NOMO-1 treated with dmso at 0.1 percent for 144 hours (cell line): ENCODE data around the gene NEURL4.
"Not testable (repeated sequence)": the region's sequence is repeated elsewhere in the genome, so short reads cannot be mapped to it uniquely, and the experiment has no call there.

ENCODE experiments used
- DNase-seq: peaks from one replicate; lab custom pipeline; 2025; ENCODE audit not compliant: unreplicated experiment; lab: John Stamatoyannopoulos, UW

NEURL4 gene

DNA sequence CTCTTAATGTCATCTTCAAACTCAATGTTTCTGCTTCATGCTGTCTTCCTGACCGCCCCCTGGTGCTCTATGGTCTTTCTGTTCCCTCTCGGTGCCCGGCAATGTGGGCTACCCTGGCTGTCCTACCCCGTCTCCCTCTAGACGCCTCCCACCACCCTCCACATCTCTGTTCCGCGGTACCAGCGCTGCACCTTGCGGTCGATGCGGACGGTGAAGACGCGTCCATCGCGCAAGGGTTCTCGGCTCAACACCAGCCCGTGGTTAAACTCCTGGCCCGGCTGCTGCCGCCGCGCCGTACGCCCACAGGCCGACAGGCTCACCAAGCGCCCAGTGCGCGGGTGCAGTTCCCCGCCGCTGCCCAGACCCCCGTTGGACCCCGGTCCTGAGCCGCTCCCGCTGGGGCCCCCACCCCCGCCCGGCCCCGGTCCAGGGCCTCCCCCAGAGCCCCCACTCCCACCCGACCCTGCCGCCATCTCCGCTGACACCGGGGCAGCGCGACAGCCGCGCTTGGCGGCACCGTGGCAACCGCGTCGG lies at the start of gene NEURL4:
TSS of gene NEURL4 (minus strand) at position 496 of the 534 bp plus-strand sequence. CDS start at position 473, 23 bp downstream.
- DNase-seq, result no peak

DNA sequence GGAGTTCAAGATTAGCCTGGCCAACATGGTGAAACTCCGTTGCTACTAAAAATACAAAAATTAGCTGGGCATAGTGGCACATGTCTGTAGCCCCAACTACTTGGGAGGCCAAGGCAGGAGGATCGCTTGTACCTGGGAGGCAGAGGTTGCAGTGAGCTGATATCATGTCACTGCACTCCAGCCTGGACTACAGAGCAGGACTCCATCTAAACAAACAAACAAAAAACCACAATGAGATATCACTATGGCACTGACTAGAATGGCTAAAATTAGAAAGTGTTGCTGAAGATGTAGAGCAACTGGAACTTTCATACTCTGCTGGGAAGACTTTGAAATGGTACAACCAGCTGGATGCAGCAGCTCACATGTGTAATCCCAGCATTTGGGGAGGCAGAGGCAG lies 45.2 kb upstream of the NEURL4 start:
- no peak for DNase-seq

DNA sequence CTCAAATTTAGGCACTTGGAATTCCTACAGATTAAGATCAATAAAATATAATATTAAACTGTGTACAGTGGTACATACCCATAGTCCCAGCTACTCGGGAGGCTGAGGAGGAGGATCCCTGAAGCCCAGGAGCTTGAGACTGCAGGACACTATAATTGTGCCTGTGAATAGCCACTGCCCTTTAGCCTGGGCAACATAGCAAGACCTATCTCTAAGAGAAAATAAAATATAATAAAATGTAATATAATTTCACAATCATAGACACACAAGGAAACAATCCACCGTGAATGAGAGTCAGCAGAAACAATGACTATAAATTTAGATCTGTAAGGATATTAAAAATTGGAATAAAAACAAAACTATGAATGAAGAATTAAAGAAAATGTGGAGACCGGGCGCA lies 41.7 kb upstream of the NEURL4 start:
- DNase-seq, result no peak

DNA sequence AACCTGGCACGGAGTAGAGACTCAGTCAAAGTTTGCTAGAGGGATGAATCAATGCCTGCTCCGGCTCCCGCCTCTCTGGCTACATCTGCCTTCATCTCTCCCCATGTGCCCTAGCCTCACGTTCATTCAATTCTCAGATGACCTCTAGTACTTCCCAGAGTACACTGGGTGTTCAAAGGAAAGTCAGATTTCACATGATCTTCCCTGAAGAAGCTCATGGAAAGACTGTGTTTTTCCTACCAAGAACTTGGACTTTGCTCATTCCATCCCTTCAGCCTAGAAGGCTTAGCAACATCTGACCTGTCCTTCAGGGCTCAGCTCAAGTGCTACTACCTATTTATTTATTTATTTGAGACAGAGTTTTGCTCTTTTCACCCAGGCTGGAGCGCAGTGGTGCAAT lies 40.7 kb upstream of the NEURL4 start:
- DNase-seq, result no peak

DNA sequence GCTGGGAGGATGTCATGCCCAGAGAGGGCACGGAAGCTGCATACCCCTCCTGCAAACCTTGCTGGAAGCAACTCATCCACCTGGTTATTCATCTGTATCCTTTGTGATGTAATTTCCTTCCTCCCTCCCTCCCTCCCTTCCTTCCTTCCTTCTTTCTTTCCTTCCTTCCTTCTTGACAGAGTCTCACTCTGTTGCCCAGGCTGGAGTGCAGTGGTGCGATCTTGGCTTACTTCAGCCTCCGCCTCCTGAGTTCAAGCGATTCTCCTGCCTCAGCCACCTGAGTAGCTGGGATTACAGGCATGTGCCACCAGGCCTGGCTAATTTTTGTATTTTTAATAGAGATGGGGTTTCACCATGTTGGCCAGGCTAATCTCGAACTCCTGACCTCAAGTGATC lies 39.5 kb upstream of the NEURL4 start:
- not testable (repeated sequence) for DNase-seq

DNA sequence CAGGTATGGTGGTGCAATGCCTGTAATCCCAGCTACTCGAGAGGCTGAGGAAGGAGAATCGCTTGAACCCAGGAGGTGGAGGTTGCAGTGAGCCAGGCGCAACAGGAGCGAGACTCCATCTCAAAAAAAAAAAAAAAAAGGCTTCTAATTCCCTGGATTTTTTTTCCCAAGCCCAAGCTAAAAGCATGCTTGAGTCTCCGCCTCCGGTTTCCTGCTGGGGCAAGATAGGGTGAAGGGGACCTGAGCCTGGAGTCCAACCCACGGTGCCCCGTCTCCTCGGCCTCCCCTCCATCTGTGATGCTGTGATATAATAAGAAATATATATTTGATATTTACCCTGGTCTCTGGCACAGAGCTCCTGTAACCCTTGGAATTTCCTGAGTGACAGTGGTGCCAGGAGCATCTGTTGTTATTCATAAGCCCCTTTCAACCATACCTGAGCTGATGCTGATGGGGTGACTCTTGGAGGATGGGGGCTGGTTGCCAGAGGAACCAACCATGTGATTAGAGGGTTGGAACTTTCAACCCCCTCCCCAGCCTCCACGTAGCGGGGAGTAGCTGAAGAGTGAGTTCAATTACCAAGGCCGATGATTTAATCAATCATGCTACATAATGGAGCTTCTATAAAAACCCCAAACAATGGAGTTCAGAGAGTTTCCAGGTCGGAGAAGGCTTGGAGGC lies 38.9 kb upstream of the NEURL4 start:
- no peak for DNase-seq

DNA sequence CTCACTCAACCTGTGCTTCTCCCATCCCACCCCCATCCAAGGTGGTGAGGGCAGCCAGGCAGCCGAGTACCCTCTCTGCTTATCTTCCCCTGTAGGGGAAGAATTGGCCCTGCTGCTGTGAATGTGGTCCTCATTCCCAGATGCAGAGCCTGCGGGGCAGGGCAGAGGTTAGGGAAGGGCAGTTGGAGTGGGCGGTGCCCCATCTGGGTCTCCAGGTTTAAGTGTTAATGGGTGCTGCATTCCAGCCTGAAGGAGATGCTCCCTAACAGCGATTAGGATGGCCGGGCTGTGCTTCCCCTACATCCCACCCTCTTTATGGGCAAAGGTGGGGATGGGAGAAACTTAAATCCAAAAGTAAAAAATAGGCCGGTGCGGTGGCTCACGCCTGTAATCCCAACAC lies 37.9 kb upstream of the NEURL4 start:
- no peak for DNase-seq

DNA sequence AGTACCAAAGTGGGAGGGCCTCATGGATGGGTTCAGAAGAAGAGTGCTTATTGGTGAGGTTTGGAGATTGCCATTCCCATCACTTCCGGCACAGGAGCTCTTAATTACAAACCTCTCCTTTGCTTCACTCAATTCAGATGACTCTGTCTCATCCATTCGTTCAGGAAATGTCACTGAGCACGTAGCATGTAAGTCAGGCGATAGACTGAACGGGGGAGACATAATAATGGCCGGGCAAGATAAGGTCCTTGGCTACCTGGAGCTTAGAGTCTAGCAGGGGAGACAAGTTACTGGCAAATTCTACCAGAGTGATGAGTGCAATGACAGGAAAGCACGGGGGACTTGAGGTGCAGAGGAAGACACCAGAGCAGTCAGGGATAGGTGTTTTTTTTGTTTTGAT lies 36.8 kb upstream of the NEURL4 start:
- DNase-seq, result not testable (repeated sequence)

DNA sequence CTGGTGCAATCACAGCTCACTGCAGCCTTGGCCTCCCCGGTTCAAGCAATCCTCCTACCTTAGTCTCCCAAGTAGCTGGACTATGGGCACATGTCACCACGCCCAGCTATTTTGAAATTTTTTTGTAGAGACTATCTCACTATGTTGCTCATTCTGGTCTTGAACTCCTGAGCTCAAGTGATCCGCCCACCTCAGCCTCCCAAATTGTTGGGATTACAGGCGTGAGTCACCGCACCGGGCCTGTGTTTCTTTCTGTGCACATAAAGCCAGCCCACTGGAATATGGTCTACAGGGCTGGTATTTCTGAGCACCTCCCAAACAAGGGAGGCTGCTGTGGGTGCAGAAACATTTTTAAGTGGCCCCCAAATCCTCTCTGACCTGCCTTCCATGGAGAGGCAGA lies 34.2 kb upstream of the NEURL4 start:
- DNase-seq, result no peak

DNA sequence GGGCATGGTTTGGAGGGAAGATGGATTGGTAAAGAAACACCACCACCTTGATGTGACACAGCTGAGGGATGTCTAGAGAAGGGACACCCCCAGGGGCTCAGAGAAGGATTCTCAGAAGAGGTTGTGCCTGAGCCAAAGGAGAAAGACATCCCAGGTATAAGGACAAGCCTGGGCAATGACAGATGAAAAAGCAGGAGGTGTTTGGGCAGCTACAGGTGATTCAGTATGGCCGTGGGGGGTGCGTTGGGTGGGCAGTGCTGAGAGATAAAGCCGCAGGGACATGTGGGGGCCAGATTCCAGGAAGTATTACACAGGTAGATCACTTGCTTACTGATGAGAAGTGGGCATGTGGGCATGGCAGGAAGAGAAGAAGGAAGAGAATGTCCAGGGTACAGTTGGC lies 32.8 kb upstream of the NEURL4 start:
- no peak for DNase-seq

DNA sequence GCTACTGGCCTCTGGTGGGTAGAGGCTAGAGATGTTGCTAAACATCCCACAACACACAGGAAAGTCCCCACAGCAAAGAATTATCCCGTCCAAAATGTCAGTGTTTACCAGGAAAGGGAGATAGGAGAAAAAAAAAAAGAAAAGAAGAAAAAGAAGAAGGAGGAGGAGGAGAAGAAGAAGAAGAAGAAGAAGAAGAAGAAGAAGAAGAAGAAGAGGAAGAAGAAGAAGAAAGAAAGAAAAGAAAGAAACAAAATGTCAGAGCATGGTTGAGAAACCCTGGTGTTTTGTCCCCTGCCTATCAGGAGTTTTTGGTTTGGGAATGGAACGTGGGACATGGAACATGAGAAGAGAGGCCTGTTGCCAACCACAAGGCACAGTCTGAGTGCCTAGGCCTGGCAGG lies 28.2 kb upstream of the NEURL4 start:
- DNase-seq, result no peak

DNA sequence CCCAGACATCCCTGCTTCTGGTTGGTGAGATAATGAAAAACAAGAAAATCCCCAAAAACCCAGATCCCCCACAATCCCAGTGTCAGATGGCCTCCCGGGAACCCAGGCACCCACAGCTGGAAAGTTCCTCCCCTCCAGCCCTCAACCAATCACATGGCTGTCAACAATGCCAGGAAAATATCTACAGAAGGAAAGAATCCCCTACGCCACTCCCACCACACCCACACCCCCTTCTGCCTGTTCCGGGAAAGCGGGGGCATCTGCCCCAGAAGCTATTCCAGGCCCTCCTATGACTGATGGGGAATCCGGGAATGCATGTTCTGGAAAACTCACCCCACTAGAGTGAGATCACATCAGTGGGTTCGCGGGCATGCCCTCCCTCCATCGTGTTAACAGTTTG lies 27.6 kb upstream of the NEURL4 start:
- no peak for DNase-seq

DNA sequence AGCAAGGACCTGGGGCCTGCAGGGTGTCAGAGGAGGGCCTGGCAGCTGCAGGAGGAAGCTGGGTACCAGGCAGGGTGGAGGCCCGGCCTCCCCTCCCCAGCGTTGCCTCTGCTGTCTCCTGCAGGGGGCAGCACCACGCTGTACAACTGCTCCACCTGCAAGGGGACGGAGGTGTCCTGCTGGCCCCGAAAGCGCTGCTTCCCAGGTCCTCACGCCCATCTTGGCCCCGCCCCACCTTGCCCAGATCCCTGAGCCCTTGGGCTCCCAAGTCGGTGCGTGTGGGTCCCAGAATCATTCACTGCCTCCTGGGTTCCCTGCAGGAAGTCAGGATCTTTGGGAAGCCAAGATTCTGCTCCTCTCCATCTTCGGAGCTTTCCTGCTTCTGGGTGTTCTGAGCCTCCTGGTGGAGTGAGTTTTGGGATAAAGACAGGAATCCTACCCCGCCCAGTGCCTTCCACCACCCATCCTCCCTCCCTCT lies 27.0 kb upstream of the NEURL4 start:
- DNase-seq, result peak; percentile 38

DNA sequence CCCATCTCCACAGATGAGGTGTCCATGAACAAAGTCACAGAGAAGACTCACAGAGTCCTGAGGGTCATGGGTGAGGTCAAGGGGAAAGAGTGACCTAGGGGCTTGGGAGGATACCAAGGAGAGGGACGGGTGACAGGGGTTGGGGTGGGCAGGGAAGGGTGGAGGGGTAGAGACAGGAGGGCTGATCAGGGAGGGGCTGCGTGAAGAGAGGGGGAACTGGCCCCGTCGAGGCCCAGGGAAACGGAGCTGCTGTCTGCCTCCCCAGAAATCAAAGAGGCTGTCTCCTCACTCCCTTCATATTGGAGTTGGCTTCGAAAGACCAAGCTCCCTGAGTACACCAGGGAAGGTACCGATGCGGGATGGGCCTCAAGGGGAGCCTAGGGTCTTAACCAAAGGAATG lies 26.4 kb upstream of the NEURL4 start:
- no peak for DNase-seq

DNA sequence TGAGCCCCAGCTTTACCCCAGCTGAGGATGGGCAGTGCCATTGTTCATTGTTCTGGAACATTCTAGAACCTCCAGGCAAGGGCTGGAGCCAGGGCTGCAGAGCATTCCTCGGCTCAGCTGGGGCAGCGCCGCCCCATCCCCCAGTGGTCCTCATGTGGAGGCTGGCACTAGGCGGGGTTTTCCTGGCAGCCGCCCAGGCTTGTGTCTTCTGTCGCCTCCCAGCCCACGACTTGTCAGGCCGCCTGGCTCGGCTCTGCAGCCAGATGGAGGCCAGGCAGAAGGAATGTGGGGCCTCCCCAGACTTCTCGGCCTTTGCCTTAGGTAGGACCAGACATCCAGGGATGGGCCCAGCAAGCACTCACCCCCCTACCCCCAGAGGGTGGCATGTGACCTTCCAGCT lies 25.9 kb upstream of the NEURL4 start, which contains the start of gene TMEM95:
TSS of gene TMEM95 (plus strand) at position 104 of the 400 bp plus-strand sequence. CDS start at position 153, 49 bp downstream.
- no peak for DNase-seq

DNA sequence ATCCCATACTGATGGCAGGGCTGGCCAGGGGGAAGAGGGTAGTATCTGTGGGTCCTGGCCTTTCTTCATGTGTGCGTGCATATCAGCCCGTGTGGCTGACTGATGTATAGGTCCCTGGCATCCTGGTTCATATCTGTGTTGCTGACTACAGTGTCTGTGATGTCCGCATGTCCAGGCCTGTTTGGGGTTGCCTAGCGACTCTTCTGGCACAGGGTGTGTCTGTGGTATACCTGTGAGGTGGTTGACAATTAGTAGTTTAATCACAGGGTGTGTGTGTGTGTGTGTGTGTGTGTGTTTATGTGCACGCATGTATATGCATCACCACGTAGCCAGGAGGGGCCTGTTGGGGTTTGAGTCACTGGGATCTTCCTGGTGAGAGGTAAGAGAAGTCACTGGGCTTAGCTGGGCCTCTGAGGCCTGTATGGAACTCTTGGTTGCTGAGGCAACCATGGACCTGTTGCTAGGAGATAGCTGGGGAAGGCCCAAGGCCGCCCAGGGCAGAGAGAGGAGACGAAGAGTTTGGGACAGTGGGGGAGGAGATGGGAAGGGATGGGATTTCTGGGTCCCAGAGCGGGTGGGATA lies 25.2 kb upstream of the NEURL4 start:
- DNase-seq, result no peak

DNA sequence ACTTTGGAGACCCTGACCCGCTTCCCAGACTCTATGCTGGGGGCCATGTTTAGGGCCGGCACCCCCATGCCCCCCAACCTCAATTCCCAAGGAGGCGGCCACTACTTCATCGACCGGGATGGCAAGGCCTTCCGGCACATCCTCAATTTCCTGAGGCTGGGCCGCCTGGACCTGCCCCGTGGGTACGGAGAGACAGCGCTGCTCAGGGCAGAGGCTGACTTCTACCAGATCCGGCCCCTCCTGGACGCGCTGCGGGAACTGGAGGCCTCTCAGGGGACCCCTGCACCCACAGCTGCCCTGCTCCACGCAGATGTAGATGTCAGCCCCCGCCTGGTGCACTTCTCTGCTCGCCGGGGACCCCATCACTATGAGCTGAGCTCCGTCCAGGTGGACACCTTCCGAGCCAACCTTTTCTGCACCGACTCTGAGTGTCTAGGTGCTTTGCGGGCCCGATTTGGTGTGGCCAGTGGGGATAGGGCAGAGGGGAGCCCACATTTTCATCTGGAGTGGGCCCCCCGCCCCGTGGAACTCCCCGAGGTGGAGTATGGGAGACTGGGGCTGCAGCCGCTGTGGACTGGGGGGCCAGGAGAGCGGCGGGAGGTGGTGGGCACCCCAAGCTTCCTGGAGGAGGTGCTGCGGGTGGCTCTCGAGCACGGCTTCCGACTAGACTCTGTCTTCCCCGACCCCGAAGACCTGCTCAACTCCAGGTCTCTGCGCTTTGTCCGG lies 23.9 kb upstream of the NEURL4 start:
- DNase-seq, result no peak

DNA sequence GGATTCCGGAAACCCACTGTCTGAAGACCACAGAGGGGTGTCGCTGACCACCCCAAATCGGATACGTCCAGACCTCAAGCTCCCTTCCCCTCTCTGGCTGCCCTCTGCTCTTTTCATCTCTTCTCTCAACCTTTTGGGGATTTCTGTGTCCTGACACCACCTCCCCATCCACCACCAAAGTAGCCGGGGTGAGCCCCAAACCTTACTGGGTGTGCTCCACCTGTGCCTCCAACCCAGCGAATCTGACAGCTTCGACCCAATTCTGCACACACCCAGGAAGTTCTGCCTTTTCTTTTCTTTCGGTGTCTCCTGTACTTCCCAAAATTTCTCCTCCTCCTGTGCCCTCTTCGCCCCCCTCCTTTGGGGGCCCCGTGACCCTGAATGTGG lies 23.4 kb upstream of the NEURL4 start:
- no peak for DNase-seq

DNA sequence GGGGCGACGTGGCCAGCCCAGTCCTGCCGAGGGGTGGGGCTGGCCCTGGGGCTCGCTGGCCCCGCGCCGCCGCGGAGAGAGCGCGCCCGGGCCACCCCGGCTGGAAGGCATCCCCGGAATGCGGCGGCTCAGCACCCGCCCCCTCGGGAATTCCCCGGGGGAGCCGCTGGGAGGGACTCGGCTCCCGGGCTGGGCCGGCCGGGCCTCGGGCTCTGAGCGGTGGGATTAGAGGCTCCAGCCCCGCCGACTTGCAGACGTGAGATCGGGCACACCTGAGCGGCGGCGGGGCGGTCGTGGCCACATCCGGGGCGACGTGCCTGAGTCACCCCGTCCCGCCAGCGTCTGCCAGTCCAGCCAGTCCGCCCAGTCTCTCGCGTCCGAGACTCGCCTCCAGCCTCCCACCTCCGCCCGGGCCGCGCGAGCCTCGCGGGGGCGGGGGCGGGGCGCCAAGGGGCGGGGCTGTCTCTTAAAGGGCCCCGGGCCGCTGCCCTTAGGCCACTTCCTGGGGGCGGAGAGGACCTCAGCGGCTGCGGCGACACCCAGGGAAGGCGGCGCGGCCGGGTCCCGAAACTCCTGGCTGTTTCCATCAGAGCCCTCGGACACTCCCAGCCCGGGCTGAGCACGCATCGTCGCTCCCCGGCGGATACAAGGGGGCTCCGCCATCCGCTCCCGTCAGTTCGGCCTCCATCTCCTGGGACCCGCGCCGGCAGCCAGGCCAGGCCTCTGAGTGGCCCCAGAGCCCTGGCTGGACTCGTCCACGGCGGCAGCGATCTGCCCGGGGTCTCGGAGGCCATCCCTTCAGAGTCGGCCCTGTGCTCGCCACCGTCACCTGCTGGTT lies 22.7 kb upstream of the NEURL4 start, which contains the start of gene KCTD11:
TSS of gene KCTD11 (plus strand) at position 498 of the 838 bp plus-strand sequence.
- DNase-seq, result peak; percentile 30

DNA sequence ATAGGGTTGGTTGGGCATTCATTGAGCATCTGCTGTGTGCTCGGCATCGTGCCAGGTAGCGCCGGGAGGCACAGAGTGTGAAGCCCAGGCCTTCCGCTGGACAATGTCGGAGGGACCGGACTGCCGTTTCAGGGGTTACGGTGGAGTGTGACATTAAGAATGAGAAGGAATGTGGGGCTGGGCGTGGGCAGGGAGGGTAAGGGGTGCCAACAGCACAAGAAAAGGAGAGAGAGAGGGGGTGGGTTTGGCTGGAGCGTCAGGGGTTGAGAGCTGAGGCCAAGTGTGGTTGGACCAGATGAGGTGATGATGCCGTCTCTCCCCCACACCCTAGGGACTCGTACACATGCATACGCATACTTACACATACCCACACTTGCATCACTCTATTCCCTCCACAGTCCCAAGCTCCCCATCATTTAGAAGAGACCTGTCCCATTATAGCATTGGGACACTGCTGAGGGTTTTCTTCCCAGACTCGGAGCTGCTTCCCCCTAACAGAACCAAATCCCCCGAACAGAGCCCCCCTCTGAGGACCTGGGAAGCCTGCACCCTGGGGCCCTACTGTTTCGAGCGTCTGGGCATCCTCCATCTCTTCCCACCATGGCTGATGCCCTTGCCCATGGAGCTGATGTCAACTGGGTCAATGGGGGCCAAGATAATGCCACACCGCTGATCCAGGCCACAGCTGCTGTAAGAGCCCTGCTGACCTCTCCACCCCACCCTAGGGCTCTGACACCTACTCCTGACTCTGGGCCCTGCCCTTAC lies 19.5 kb upstream of the NEURL4 start:
- DNase-seq, result no peak
